Prostate gland (tissue), 2 donors: ENCODE results near the gene CEP104. TPM values are rescaled to one million over a fixed set of nuclear protein-coding genes. Genes with fewer than 3 reads are reported as not detected.

Experiments
- DNase-seq: peaks from one replicate; pipeline ENCODE4 v3.0.0-alpha.2; 2019; ENCODE audit warnings: low spot score
- H3K27ac ChIP-seq, 2 donors: fragments of 200-600 bp; sonication (generic); 2 replicates each; pipeline ENCODE4 v1.5.1; 2017 to 2019
- H3K27me3 ChIP-seq: fragments of 200-600 bp; sonication (generic); replicated peaks from 2 replicates; pipeline ENCODE4 v1.5.1; 2019; ENCODE audit not compliant: insufficient read depth
- H3K36me3 ChIP-seq, 2 donors: fragments of 200-600 bp; sonication (generic); 1 replicate in 1 of 2; 2 replicates in 1 of 2; pipeline versions ENCODE4 v1.5.1 to v1.8.1; 2017 to 2019
- H3K4me1 ChIP-seq: fragments of 200-600 bp; sonication (generic); replicated peaks from 2 replicates; pipeline ENCODE4 v1.5.1; 2019
- H3K4me3 ChIP-seq, 2 donors: fragments of 200-600 bp; sonication (generic); 2 replicates each; pipeline ENCODE4 v1.5.1; 2017 to 2019
- H3K9me3 ChIP-seq: fragments of 200-600 bp; sonication (generic); 2 replicates; pipeline ENCODE4 v1.5.1; 2017
- CTCF ChIP-seq, 4 experiments: fragments of 200-600 bp in 2 of 4; fragments of 450-650 bp in 2 of 4; sonication (generic) in 2 of 4; IDR thresholded peaks; 1 replicate in 3 of 4; 2 replicates in 1 of 4; pipeline ENCODE4 v1.5.1; 2016 to 2019; ENCODE audit warnings: antibody characterized with exemption in 4 of 4, mild to moderate bottlenecking in 2 of 4, moderate library complexity in 2 of 4
- POLR2A ChIP-seq: fragments of 450-650 bp; IDR thresholded peaks from one replicate; pipeline ENCODE4 v1.6.1; 2016; ENCODE audit warnings: antibody characterized with exemption, mild to moderate bottlenecking
- POLR2AphosphoS5 ChIP-seq: sonication (generic); formaldehyde crosslinking; IDR thresholded peaks from one replicate; pipeline ENCODE4 v1.6.1; 2017; ENCODE audit warnings: antibody characterized with exemption
- WGBS: methylation state at CpG from one replicate; pipeline ENCODE4 v1.1.5; 2018; 5-methylcytosine and 5-hydroxymethylcytosine counted together
- intact Hi-C: fragments of 100-400 bp; cut with DNase I; formaldehyde crosslinking; loops from one replicate; pipeline ENCODE4 v1.14.2; 2022
- total RNA-seq, 2 donors: library from RNA; depleted of rRNA; stranded (reverse); fragments of >200 nt; gene quantifications; one replicate each; pipeline ENCODE4 v1.1.0, GENCODE V29; 2016

The CEP104 gene
- total RNA-seq, 2 donors from 2014 or later, result 20.9 to 28.5 TPM

GRCh38 chr1:3886106-3886670 lies 29.2 kb upstream of the CEP104 start:
- DNase-seq, result no peak
- H3K4me3 ChIP-seq, result no peak overlapping the region
- H3K36me3 ChIP-seq, result peaks cover 0 to 5% of the 10 kb centered on the region in 2 donors
- H3K4me1 ChIP-seq, result no peaks in the 10 kb centered on the region
- H3K27ac ChIP-seq, result no peak overlapping the region
- TF ChIP-seq POLR2AphosphoS5, result no peak
- no peak for TF ChIP-seq CTCF (IDR thresholded peaks at IDR 0.05)
- no peak for TF ChIP-seq POLR2A
- intact Hi-C loops, result no loop called here
- no peaks in the 10 kb centered on the region for H3K9me3 ChIP-seq
- no peaks in the 10 kb centered on the region for H3K27me3 ChIP-seq
- 91% methylated on average over 15 of the region's 15 CpGs for WGBS

- 71% methylated on average over 7 of the region's 7 CpGs for WGBS
- Histone ChIP-seq H3K27me3 (no peaks in the 10 kb centered on the region), H3K4me3 (no peak overlapping the region), H3K27ac (no peak overlapping the region), H3K9me3 (no peaks in the 10 kb centered on the region), H3K36me3 (peaks cover 0 to 5% of the 10 kb centered on the region in 2 donors), H3K4me1 (no peaks in the 10 kb centered on the region)
- no peak for DNase-seq
- TF ChIP-seq CTCF (IDR thresholded peaks at IDR 0.05), result no peak
- TF ChIP-seq POLR2AphosphoS5, result no peak
- no peak for TF ChIP-seq POLR2A
- intact Hi-C loops, result no loop called here
Measured at GRCh38 chr1:3885611-3886010, 28.6 kb upstream of the CEP104 start.

- TF ChIP-seq POLR2A (no peak), POLR2AphosphoS5 (no peak), CTCF (IDR thresholded peaks at IDR 0.05) (no peak)
- Histone ChIP-seq H3K4me1 (no peaks in the 10 kb centered on the region), H3K9me3 (no peaks in the 10 kb centered on the region), H3K36me3 (peaks cover 0 to 5% of the 10 kb centered on the region in 2 donors), H3K27me3 (no peaks in the 10 kb centered on the region), H3K27ac (no peak overlapping the region), H3K4me3 (no peak overlapping the region)
- DNase-seq, result no peak
- 91% methylated on average over 13 of the region's 13 CpGs for WGBS
- intact Hi-C loops, result no loop called here
Measured at GRCh38 chr1:3884966-3885365, 28.0 kb upstream of the CEP104 start.

GRCh38 chr1:3883194-3883925 lies 26.3 kb upstream of the CEP104 start:
- no peak for TF ChIP-seq POLR2AphosphoS5
- no peak for TF ChIP-seq CTCF (IDR thresholded peaks at IDR 0.05)
- TF ChIP-seq POLR2A, result no peak
- no peak for DNase-seq
- H3K27me3 ChIP-seq, result no peaks in the 10 kb centered on the region
- intact Hi-C loops, result no loop called here
- no peaks in the 10 kb centered on the region for H3K9me3 ChIP-seq
- H3K36me3 ChIP-seq, result peaks cover 0 to 5% of the 10 kb centered on the region in 2 donors
- H3K4me1 ChIP-seq, result no peaks in the 10 kb centered on the region
- no peak overlapping the region for H3K4me3 ChIP-seq
- 94% methylated on average over 18 of the region's 18 CpGs for WGBS
- H3K27ac ChIP-seq, result no peak overlapping the region

- WGBS, result 85% methylated on average over 5 of the region's 5 CpGs
- Histone ChIP-seq H3K27me3 (no peaks in the 10 kb centered on the region), H3K9me3 (no peaks in the 10 kb centered on the region), H3K4me1 (no peaks in the 10 kb centered on the region), H3K36me3 (no peaks in the 10 kb centered on the region), H3K4me3 (no peak overlapping the region), H3K27ac (no peak overlapping the region)
- no peak for TF ChIP-seq CTCF (IDR thresholded peaks at IDR 0.05)
- TF ChIP-seq POLR2A, result no peak
- TF ChIP-seq POLR2AphosphoS5, result no peak
- DNase-seq, result no peak
- intact Hi-C loops, result no loop called here
Measured at GRCh38 chr1:3881193-3881480, 24.1 kb upstream of the CEP104 start.
